ENCODE results near the gene COPG1. TPM values are rescaled to one million over a fixed set of nuclear protein-coding genes. Genes with fewer than 3 reads are reported as not detected.

The COPG1 gene
- total and polyA plus RNA-seq, 9 of the 15 experiments (the other 6 are each of a cell fraction or from before 2014, with no cell fraction given): 40.3 to 105 (median 62.4) TPM

GRCh38 chr3:129316248-129317013 lies 67.0 kb downstream of the COPG1 start (continued):
- TF ChIP-seq, protein P1, sequence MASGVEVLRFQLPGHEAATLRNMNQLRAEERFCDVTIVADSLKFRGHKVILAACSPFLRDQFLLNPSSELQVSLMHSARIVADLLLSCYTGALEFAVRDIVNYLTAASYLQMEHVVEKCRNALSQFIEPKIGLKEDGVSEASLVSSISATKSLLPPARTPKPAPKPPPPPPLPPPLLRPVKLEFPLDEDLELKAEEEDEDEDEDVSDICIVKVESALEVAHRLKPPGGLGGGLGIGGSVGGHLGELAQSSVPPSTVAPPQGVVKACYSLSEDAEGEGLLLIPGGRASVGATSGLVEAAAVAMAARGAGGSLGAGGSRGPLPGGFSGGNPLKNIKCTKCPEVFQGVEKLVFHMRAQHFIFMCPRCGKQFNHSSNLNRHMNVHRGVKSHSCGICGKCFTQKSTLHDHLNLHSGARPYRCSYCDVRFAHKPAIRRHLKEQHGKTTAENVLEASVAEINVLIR (CRISPR knock-in tag; IDR thresholded peaks at IDR 0.05): no peak
- TF ChIP-seq, protein P2, sequence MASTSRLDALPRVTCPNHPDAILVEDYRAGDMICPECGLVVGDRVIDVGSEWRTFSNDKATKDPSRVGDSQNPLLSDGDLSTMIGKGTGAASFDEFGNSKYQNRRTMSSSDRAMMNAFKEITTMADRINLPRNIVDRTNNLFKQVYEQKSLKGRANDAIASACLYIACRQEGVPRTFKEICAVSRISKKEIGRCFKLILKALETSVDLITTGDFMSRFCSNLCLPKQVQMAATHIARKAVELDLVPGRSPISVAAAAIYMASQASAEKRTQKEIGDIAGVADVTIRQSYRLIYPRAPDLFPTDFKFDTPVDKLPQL (IDR thresholded peaks at IDR 0.05; ENCODE audit: extremely low read depth, insufficient read length): peak; percentile 70
- TF ChIP-seq PATZ1 (CRISPR knock-in tag; IDR thresholded peaks at IDR 0.05; ENCODE audit: borderline replicate concordance) (no peak), GTF2A2 (tag; IDR thresholded peaks at IDR 0.05) (peak; percentile 98), ZC3H8 (IDR thresholded peaks at IDR 0.05) (no peak), ZNF445 (CRISPR knock-in tag; IDR thresholded peaks at IDR 0.05; ENCODE audit: low read depth) (no peak), CSDE1 (IDR thresholded peaks at IDR 0.05) (no peak), CBX2 (IDR thresholded peaks at IDR 0.05; ENCODE audit: insufficient read depth, low read length, poor library complexity, severe bottlenecking) (no peak), L3MBTL2 (IDR thresholded peaks at IDR 0.05) (peak; percentile 25; the same call in 1 of the 2 replicates), ETV1 (tag; conservative IDR thresholded peaks at IDR 0.05; ENCODE audit: low read depth) (no peak), ZBTB17 (CRISPR knock-in tag; IDR thresholded peaks at IDR 0.05) (no peak), SNIP1 (IDR thresholded peaks at IDR 0.05; ENCODE audit: low read depth) (no peak), CCNT2 (IDR thresholded peaks at IDR 0.05; ENCODE audit: borderline replicate concordance, extremely low read depth, insufficient read length, low read depth, low read length) (peak; percentile 50), STAT5B (CRISPR knock-in tag; IDR thresholded peaks at IDR 0.05) (no peak), MBD2 (IDR thresholded peaks at IDR 0.05; ENCODE audit: borderline replicate concordance, low read depth) (peak; percentile 87), TFAM (CRISPR knock-in tag; conservative IDR thresholded peaks at IDR 0.05) (no peak), NRF1 (conservative IDR thresholded peaks at IDR 0.05 in 1 of 2, IDR thresholded peaks at IDR 0.05 in 1 of 2) (peak; percentile 77)
- TF ChIP-seq, protein P3, sequence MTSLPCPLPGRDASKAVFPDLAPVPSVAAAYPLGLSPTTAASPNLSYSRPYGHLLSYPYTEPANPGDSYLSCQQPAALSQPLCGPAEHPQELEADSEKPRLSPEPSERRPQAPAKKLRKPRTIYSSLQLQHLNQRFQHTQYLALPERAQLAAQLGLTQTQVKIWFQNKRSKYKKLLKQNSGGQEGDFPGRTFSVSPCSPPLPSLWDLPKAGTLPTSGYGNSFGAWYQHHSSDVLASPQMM (CRISPR knock-in tag; IDR thresholded peaks at IDR 0.05): no peak
- TF ChIP-seq, protein P4, sequence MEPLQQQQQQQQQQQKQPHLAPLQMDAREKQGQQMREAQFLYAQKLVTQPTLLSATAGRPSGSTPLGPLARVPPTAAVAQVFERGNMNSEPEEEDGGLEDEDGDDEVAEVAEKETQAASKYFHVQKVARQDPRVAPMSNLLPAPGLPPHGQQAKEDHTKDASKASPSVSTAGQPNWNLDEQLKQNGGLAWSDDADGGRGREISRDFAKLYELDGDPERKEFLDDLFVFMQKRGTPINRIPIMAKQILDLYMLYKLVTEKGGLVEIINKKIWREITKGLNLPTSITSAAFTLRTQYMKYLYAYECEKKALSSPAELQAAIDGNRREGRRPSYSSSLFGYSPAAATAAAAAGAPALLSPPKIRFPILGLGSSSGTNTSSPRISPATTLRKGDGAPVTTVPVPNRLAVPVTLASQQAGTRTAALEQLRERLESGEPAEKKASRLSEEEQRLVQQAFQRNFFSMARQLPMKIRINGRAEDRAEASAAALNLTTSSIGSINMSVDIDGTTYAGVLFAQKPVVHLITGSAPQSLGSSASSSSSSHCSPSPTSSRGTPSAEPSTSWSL (CRISPR knock-in tag; IDR thresholded peaks at IDR 0.05; ENCODE audit: borderline replicate concordance): no peak

Data from K562 (cell line).